HG02763 (cell line): Measurements from ENCODE around the gene TPD52L2.
"Not testable (repeated sequence)": the region's sequence is repeated elsewhere in the genome, so short reads cannot be mapped to it uniquely, and the experiment has no call there.

Experiments
- ATAC-seq: cut with Tn5 transposase; IDR thresholded peaks from one replicate; pipeline ENCODE4 v1.9.1; 2021; ENCODE audit warnings: mild to moderate bottlenecking, moderate library complexity; ENCODE audit not compliant: unreplicated experiment

Gene TPD52L2

DNA sequence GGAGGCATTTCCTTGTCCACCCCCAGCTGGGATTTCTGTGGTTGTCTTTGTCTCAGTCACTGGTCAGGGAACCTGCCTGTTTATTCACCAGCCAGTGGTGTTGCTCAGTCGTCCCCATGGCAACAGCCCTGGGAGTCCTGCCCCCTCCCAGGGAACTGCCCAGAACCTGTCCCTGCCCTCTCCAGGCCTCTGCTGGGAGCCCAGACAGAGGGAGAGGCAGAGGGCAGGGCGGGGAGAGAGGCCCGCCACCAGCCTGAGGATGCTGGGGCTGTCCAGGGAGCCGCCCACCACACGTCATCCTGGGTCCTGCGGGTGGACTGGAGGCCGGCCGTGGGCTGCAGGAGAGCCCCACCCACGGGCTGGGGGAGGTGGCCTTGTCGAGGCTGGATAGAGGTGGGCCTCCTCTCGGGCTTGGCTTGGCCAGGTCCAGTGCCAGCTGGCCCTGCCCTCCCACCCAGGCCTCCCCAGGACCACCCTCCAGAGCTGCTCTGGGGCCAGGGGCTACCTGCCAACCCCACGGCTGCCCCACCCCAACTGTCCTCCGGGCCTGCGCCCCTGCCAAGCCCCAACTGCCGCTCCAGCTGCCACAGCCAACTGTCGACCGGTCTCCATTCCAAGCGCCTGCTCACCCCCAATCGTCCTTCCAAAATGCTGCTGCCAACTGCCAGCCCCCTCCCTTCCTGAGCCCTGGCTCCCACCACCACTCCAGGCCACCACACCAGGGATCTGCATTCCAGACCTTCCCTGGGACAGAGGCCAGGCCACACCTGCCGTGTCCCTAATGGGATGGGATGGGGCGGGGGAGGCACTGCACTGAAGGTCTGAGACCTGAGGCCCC lies 29.8 kb upstream of the TPD52L2 start:
- ATAC-seq, result no peak

DNA sequence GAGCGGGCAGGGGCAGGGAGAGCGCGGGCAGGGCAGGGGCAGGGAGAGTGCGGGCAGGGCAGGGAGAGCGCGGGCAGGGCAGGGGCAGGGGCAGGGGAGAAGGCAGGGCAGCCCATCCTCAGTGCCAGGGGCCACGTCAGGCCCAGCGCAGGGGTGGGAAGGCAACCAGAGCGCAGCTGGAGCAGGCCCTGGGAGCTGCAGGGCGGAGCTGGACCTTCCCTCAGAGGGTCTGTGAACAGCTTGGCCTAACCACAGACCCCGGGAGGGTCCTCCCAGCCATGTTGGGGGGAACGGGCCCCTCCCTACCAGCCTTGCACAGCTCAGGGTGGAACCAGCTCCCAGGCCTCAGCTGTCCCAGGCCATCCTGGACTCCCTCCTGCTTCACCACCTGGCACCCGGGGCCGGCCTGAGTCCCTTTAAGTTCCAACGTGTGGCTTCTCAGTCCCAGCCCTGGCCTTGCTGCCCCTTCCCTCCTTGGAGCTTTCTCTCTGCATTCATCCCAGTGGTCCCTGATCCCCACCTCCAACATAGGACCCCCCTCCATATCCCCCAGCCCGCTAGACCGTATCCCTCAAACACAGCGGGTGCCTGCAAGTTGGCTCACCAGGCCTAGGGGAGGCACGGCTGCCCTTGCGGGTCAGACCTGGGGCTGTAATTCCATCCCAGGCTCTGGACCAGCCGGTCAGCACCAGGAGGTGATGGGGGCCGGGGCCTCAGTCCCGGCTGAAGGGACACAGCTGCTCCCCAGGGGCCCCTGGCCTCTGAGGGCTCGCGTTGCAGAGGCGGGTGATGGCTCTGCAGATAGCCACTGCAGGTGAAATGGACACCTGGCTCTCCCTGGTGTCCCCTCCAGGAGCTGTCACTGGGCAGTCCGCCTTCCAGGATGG lies 28.4 kb upstream of the TPD52L2 start:
- ATAC-seq, result no peak

DNA sequence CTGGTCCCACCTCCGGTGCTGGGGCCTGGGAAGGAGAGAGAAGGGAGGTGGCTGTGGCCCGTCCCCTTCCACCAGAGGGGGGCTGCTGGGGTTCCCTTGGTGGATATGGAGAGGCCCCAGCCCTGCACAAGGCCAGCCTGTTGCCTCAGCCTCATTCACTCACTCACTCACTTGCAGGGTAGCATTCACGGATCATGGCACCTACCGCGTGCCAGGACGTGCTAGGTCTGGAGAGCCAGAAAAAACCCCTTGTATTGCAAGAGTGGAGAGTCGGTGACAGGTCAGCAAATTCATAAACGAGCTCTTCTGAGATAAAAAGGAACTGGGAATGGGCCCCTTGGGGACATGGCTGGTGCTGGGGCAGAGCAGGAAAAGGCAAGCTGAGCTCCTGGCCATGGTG lies 27.6 kb upstream of the TPD52L2 start:
- no peak for ATAC-seq

DNA sequence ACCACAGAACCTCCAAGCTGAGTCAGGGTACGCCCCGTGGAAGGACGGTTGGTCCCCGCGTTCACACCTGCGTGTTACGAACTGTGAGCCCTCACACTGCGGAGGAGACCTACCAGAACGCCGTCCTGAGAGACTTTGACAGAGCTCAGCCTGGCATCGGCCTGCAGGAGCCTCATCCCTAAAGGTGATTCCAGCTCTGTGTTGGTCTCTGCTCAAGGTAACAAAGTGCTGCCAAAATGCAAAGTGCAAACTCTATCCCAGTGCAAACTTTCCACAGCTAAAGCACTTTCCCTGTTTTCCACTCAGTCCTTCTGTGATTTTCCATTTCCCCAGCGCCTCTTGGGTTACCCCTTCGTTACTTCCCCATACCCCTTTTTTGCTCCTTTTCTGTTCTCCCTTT lies 25.4 kb upstream of the TPD52L2 start:
- no peak for ATAC-seq

DNA sequence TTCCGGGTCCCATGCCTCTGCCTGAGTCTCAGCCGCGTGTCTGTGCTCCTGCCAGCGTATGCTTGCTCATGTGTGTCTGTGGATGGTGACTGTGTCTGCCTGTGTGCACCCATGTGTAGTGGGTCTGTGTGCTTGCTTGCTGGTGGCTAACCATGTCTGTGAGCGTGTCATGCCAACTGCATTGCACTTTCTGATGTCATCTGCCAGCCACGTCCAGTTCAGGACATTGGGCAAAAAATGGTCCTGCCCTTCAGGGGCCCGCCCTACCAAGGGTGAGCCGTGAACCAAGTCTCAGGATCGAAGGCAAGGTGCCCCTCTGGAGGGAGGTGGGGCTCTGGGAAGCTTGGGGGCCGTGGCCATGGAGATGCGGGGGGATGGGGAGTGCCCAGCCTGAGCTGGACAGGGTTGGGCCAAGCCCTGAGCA lies 24.7 kb upstream of the TPD52L2 start:
- no peak for ATAC-seq

DNA sequence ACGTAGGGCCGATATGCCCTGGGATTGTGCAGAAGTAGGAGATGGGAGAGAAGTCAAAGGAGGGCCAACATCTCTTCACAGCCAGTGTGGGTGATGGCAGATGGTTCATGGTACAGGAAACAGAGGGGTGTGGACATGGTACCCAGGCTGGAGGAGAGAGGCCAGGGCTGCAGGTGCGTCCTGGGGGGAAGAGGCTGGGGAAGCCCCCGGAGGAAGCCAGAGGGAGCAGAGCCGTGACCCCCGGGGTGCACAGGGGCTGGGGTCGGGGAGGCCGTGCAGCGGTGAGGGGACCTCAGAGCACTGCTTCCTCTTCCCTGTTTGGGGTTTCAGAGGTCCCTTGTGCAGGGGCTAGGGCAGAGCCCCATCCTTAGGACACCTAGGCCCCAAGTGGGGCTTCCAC lies 22.8 kb upstream of the TPD52L2 start:
- ATAC-seq, result no peak

DNA sequence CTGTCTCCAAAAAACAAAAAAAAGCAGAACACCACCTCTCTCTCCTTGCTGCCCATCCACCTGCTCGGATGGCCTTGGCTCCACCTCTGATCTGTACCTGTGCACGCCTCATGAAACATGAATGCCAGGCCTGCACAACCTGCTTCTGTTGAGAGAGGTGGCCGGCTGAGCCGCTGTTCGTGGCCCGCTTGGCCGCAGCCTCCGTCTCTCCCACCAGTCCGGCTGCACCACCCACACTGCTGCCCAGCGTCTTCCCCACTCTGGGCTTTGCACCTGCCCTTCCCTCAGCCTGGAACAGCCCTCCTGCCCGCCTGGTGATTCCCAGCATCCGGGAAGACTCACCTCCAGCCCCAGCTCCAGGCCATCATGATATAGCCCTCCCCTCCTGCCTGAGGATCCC lies 21.8 kb upstream of the TPD52L2 start:
- no peak for ATAC-seq

DNA sequence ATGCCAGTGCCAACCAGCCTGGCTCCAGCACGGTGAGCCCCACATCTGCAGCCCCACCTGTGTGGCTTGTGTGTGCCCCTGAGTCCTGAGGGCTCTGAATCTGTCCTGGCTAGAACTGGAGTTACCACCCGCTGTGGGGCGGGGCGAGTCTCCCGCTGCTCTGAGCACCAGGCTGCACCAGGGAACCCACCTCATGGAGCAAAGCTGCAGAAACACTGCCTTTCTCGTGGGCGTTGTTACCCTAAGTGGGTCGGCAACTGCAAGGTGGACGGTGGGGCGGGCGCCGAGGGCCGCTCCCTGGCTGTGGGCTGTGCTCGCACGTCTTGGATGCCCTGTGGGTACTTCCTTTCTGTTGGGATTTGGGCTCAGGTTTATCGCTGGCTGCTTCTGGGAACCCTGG lies 21.3 kb upstream of the TPD52L2 start:
- no peak for ATAC-seq

DNA sequence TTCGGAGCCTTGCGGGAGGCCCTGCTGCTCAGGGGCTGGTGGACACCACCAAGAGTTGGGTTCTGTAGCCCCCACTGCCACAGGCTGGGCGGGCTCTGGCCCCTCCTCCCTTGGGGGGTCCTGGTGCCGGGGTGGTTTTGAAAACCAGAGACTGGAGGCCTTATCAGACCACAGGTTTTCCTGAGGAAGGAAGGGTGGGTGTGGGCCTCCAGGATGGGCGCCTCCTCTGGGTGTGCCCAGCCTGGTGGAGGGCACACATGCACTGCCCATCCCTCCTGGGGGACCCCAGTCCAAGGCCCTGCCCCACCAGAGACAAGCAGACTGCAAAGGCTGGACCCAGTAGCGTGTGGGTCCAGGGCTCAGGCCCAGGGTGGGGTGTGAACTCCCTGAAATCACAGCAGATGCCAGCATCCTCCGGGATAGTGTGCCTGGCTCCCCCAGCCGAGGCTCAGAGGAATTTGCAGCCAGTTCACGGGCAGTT lies 20.5 kb upstream of the TPD52L2 start:
- ATAC-seq, result no peak

DNA sequence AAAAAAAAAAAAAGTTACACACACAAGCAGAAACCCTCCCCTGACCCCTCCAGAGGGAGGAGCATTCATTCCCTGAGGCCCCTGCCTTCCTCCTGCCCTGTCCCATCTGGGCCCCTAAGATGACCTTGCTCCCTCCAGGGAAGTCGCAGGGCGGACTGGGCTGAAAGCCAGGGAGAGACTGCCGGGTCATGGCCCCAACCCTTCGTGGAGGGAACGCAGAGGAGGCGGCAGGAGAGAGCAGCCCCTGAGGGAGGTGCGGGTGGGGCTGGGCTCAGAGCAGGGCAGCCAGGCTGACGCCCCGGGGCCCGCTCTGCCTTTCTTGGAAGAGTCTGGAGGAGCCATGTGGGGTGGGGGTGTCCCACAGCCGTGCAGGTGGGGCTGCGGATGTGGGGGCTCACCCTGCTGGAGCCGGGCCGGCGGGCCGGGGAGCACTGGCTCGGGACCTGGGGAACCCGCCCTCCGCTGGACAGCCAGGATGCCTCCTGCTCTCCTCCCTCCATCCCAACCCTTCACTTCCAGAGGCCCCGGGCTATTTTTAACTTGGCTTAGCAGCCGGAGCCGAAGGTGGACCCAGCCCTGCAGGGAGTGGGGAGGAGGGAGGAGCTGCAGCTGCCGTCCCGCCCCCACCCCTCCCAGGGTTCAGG lies 18.8 kb upstream of the TPD52L2 start:
- no peak for ATAC-seq

DNA sequence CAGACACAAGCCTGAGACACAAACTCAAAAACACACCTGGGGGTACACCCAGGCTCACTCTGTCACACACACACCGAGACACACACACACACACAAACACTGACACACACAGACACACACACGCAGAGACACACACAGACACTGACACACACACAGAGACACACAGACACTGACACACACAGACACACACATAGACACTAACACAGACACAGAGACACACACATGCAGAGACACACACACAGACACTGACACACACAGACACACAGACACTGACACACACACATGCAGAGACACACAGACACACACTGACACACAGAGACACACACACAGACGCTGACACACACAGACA lies 18.2 kb upstream of the TPD52L2 start:
- no peak for ATAC-seq

DNA sequence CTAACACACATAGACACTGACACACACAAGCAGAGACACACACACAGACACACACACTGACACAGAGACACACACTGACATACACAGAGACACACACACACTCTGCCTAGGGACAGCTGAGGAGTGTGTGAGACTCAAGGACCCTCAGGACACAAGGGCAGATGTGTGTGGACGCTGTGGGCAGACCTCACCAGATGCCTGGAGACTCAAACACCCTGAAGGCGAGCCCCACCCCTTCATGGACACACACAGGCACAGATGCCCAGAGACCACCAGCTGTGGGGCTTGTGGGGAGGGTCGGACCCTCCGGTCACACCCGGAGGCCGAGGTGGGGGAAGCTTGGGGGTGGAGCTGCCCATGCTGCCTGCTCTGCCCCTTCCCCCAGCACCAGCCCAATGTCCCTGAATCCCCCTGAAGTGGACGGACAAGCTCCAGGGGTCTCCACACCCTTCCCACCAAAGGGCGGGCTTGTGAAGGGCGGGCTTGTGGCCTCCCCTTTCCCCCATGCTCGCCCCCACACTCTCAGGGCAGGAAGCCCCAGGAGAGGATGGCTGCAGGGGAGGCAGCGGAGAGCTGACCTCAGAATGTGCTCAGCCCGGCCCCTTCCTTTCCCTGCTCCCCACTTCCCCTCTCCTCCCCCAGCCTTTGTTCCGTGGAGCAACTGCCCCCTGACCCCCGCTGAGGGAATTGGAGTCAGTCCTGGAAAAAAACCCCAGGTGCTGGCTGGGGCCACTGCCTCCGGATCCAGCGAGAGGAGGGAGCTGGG lies 17.6 kb upstream of the TPD52L2 start:
- no peak for ATAC-seq

DNA sequence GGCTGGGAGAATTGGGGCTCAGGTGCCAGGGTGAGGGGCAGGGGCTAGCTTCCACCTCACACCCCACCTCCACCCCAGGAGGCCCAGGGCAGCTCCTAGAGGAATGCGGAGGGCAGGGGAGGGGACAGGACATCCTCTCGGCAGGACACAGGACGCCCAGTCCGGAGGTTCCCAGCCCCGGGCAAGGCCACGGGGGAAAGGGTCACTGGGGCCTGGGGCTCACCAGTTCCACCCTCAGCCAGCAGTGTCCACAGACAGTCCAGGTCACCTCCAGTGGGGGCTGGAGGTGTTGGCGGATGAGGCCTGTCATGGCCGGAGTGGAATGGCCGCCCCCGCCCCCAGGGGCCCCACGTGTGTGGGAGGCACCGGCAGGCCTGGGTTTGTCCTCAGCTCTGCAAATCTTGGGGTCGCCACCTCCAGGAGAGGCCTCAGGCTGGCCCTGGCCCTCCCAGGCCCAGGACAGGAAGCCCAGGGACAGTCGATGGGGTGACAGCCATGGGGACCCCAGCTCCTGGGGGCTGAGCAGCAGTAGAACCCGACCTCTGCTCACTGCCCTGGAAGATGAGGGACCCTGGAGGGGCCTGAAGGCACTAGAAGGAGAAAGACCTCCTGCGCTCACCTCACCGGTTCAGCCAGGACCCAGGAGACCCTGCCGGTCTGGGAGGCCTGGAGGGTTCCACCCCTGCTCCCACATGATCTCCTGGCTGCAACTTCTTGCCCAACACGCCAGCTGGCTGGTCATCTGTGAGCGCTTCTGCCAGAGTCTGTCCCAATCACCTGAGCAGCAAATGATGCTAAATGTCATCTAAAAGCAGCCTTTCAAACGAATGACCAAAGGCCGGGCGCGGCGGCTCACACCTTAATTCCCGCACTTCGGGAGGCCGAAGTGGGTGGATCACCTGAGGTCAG lies 16.8 kb upstream of the TPD52L2 start:
- no peak for ATAC-seq

DNA sequence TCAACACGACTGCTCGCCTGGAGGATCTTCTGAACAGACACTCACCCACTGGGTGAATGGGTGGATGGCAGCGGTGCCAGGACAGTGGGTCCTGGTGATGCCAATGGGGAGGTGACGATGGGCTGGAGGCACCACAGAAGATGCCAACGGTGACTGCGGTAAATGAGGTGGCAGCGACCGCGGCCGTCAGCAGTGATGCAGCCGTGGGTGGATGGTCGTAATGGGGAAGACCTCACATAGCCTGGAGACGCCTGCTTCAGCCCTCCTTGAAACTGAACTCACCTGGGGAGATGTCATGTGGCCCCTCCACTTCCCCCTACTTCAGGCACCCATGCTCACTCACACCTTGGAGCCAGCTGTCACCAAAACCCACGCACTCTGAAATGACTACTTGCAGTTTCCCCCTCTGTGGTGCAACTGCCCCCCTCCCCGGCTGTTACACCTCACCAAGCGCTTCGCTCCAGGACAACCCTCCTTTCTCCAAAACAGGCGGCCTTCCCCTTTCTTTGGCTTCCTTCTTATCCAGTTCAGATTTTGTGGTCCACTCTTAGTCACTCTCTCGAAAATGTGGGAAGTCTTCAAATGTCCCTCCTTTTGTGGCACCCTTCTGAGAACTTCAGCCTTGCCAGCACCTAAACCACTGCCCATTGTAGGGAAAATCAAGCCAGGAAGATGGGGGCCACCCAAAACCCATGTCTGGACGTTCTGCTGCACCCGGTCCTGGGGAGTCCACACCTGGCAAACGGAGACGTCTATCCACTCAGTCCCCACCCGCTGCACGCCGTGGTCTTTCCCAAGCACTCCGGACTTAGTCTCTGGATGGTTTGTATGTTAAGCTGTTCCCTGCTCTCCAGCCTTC lies 14.2 kb upstream of the TPD52L2 start:
- peak; percentile 78 for ATAC-seq

DNA sequence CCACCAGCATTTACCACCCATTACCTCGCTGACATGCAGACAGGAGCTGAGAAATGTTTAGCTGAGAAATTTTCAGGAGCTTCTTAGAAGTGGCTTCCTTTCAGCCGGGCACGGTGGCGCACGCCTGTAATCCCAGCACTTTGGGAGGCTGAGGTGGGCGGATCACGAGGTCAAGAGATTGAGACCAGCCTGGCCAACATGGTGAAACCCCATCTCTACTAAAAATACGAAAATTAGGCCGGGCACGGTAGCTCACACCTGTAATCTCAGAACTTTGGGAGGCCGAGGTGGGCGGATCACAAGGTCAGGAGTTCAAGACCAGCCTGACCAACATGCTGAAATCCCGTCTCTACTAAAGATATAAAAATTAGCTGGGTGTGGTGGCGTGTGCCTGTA lies 13.5 kb upstream of the TPD52L2 start:
- ATAC-seq, result not testable (repeated sequence)

DNA sequence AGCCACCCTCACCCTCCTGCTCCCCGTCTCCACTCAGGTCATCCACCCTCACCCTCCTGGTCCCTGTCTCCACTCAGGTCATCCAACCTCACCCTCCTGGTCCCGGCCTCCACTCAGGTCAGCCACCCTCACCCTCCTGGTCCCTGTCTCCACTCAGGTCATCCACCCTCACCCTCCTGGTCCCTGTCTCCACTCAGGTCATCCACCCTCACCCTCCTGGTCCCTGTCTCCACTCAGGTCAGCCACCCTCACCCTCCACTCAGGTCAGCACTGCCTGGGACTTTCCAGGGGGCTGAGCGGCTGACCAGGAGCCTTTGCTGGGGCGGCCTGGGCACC lies 11.4 kb upstream of the TPD52L2 start:
- ATAC-seq, result not testable (repeated sequence)

DNA sequence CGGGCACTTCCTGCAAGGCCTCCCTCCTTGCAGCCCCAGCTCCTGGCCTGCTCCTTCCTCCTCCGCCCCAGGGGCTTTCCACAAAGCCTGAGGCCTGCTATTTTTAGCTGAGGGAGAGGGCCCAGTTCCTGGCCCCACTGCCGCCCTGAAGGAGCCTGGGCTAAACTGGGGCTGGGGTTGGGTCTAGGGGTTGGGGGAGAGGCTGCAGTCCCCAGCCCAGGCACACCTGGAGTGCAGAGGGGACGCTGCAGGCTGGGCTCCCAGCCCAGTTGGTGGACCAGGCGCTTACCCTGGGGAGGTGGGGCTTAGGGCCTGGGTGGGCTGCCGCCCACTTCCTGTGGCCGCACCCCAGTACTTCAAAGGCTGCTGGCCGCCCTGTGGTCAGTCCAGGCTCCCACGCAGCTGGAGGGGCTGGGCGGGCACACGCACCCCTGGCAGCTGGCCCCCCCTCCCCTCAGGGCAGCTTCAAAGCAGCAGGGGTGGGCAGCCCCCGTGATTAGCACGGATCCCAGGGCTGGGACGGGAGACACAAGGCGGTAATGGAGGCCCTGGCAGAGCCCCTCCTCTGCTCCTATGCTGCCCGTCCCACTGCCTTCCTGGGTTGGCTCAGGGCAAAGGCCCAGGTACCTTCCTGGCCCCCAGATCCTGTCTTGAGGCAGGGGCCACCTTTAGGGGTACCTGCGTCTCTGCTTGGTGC lies 10.9 kb upstream of the TPD52L2 start:
- no peak for ATAC-seq

DNA sequence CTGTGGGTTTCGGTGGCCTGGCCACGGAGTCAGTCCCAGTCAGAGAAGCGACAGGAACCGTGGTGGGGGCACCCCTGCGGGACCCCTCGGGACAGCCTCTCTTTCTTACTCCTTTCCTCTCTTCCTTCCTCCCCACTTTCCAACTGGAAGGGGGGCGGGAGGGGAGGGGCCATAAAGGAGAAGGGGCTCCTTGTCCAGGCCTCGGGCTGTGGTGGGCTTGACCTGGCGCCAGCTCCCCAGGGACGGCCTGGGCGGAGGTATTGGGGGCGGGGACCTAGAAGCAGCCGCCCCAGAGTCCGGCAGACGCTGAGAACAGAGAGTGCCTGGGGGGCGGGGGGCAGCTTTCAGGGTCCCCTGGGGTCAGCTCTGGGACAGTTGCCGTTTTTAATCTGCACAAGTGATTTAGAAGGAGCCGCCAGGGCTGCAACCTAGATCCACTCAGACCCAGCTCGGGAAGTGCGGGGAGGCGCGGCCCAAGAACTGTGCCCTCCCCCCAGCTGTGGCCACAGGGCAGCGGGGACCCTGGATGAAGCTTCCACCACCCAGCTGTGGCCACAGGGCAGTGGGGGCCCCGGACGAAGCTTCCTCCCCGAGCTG lies 10.2 kb upstream of the TPD52L2 start:
- ATAC-seq, result no peak
